SIG-M5 treated with dmso at 0.1 percent for 504 hours (cell line): ENCODE data around the gene OR4S1.
"Not testable (repeated sequence)": the region's sequence is repeated elsewhere in the genome, so short reads cannot be mapped to it uniquely, and the experiment has no call there.

ENCODE experiments used
- DNase-seq: peaks from one replicate; lab custom pipeline; 2025; ENCODE audit not compliant: unreplicated experiment; lab: John Stamatoyannopoulos, UW

OR4S1 gene

GRCh38 chr11:48305923-48306322 lies at the start of gene OR4S1:
OR4S1 (plus strand) TSS chr11:48306223; CDS start chr11:48306223, 0 bp downstream.
- DNase-seq = no peak

- no peak for DNase-seq
Measured at GRCh38 chr11:48261600-48261999, 44.4 kb upstream of the OR4S1 start.

- no peak for DNase-seq
Measured at GRCh38 chr11:48263423-48263911, 42.6 kb upstream of the OR4S1 start, which contains the start of gene OR4X1. OR4X1 (plus strand) TSS chr11:48263861; CDS start chr11:48263861, 0 bp downstream.

GRCh38 chr11:48270621-48271020 lies 35.4 kb upstream of the OR4S1 start:
- DNase-seq = no peak

GRCh38 chr11:48272606-48273005 lies 33.4 kb upstream of the OR4S1 start:
- DNase-seq = no peak

GRCh38 chr11:48307760-48308386 lies 1.9 kb downstream of the OR4S1 start:
- peak; percentile 66 for DNase-seq

- not testable (repeated sequence) for DNase-seq
Measured at GRCh38 chr11:48313590-48313989, 7.6 kb downstream of the OR4S1 start.

- DNase-seq = not testable (repeated sequence)
Measured at GRCh38 chr11:48319813-48320212, 13.8 kb downstream of the OR4S1 start.

- DNase-seq = not testable (repeated sequence)
Measured at GRCh38 chr11:48324620-48325019, 18.6 kb downstream of the OR4S1 start, which contains the start of gene OR4C3. OR4C3 (plus strand) TSS chr11:48324920; CDS start chr11:48325022, 102 bp downstream.

GRCh38 chr11:48341466-48341865 lies 35.4 kb downstream of the OR4S1 start:
- DNase-seq = no peak

- DNase-seq = not testable (repeated sequence)
Measured at GRCh38 chr11:48342505-48342904, 36.5 kb downstream of the OR4S1 start.

GRCh38 chr11:48346286-48346685 lies 40.3 kb downstream of the OR4S1 start:
- not testable (repeated sequence) for DNase-seq

GRCh38 chr11:48354013-48354412 lies 48.0 kb downstream of the OR4S1 start:
- no peak for DNase-seq

- no peak for DNase-seq
Measured at GRCh38 chr11:48354677-48355076, 48.7 kb downstream of the OR4S1 start.
